HG02763 (cell line): ENCODE results near the gene NFKBIB.
"Not testable (repeated sequence)": the region's sequence is repeated elsewhere in the genome, so short reads cannot be mapped to it uniquely, and the experiment has no call there.

Experiments
- ATAC-seq: cut with Tn5 transposase; IDR thresholded peaks from one replicate; pipeline ENCODE4 v1.9.1; 2021; ENCODE audit warnings: mild to moderate bottlenecking, moderate library complexity; ENCODE audit not compliant: unreplicated experiment

The NFKBIB gene

GRCh38 chr19:38922482-38922881, 22.7 kb downstream of the NFKBIB start:
- no peak for ATAC-seq

DNA sequence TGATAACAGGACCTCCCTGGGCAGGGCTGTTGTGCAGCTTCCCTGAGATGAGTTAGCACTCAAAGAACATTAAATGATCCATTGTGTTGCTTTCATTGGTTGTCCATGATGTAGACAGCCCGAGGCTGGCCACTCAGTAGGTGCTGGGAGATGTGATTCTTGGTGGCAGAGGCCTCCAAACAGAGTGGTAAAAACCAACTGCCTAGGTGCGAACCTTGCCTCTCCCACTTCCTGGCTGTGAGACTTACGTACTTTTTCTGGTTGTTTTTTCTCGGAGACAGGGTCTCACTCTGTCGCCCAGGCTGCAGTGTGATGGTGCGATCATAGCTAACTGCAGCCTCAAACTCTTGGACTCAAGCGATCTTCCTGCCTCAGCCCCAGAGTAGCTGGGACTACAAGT, 24.6 kb downstream of the NFKBIB start:
- ATAC-seq = no peak

- ATAC-seq = no peak
Measured at GRCh38 chr19:38928391-38929001, 28.7 kb downstream of the NFKBIB start.

GRCh38 chr19:38929929-38930775, 30.4 kb downstream of the NFKBIB start, which contains the start of gene SARS2:
Gene SARS2 (minus strand): TSS chr19:38930763. CDS start chr19:38930736, 27 bp downstream.
- peak; percentile 74 for ATAC-seq

GRCh38 chr19:38930776-38931520, 31.2 kb downstream of the NFKBIB start, which contains the start of gene MRPS12:
Gene MRPS12 (plus strand): TSS chr19:38930944. CDS start chr19:38931295, 351 bp downstream.
- ATAC-seq = peak; percentile 93

- no peak for ATAC-seq
Measured at GRCh38 chr19:38931521-38931793, 31.7 kb downstream of the NFKBIB start.

DNA sequence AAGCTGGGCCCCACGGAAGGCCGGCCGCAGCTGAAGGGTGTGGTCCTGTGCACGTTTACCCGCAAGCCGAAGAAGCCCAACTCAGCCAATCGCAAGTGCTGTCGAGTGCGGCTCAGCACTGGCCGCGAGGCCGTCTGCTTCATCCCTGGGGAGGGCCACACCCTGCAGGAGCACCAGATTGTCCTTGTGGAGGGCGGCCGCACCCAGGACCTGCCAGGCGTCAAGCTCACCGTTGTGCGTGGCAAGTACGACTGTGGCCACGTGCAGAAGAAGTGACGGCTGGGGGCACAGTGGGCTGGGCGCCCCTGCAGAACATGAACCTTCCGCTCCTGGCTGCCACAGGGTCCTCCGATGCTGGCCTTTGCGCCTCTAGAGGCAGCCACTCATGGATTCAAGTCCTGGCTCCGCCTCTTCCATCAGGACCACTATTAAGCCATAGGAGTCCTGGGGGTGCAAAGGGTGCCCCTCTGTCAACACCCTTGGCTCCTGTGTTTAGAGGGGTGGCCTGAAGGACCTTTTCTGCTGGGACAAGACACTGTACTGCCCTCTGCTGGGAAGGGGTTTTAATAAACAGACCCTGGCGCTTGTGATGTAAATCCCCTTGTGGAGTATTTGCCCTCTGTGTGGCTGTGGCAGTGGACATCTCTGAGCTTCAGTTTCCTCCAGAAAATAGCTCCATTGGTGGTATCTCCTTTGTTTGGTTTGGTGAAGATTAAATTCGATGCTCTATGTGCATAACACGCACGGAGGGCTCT, 32.8 kb downstream of the NFKBIB start:
- no peak for ATAC-seq

DNA sequence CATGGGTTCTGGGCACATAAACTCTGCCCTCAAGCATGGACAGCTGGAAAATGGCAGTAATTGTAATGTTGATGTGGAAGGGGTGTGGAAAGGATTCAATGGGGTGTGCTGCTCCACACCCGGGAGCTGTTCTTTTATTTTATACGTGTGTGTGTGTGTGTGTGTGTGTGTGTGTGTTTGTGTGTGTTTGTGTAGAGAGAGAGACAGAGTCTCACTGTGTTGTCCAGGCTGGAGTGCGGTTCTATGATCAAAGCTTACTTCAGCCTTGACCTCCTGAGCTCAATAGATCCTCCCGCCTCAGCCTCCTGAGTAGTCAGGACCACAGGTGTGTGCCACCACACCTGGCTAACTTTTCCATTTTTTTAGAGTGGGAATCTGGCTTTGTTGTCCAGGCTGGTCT, 33.8 kb downstream of the NFKBIB start:
- no peak for ATAC-seq

- no peak for ATAC-seq
Measured at GRCh38 chr19:38939957-38940356, 40.2 kb downstream of the NFKBIB start.

- not testable (repeated sequence) for ATAC-seq
Measured at GRCh38 chr19:38941466-38941865, 41.7 kb downstream of the NFKBIB start.

DNA sequence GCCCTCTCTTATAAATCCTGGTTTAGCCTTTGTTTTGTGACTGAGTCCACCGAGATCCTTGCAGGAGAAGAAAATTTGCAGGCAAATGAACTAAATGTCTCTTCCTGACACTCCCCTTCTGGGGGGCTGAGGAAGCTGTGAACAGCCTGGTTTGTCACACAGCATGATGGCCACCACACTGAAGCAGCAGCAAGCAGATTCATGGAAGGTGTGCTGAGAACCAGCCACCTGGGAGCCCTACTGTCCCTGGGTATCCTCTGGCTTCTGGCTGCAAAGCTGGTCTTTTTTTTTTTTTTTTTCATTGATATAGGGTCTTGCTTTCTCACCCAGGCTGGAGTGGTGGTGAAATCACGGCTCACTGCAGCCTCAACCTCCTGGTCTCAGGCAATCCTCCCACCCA, 42.2 kb downstream of the NFKBIB start:
- no peak for ATAC-seq

- no peak for ATAC-seq
Measured at GRCh38 chr19:38942471-38943181, 42.9 kb downstream of the NFKBIB start.

- no peak for ATAC-seq
Measured at GRCh38 chr19:38944981-38945506, 45.3 kb downstream of the NFKBIB start.

GRCh38 chr19:38945562-38946228, 45.9 kb downstream of the NFKBIB start:
- ATAC-seq = no peak

DNA sequence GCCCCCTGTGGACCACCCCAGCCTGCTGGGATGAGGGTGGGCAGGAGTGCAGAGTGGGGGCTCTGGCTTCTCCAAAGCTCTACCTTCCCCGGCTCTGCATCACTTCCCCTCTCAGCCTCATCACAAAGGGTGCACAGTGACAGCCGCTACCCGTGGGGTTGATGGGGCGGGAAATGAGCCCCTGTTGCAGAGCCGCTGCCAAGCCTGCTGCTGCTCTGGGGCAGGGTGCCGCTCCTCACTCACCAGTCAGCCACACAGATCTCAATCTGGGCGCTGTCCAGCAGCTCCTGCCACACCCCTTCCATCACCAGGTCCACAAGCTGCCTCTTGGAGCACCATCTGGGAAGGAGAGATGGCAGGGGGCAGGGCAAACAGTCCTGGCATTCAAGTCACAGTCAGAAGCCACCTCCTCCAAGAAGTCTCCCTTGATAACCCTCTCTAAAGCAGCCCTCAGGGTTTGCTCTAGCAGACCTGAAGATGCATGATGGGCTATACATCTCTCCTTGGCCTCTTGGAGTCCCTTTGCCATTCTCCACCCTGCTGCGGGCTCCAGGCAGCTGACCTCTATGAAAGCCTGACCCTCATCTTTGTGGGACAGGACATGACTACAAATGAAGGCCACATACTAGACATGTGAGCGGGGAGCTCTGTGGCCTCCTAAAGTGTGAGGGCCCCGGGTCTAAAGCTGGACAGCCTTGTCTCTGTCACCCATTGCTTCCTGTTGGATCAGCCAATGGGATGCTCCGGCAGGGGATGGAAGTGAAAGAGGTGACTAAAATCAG, 46.7 kb downstream of the NFKBIB start:
- ATAC-seq = no peak

DNA sequence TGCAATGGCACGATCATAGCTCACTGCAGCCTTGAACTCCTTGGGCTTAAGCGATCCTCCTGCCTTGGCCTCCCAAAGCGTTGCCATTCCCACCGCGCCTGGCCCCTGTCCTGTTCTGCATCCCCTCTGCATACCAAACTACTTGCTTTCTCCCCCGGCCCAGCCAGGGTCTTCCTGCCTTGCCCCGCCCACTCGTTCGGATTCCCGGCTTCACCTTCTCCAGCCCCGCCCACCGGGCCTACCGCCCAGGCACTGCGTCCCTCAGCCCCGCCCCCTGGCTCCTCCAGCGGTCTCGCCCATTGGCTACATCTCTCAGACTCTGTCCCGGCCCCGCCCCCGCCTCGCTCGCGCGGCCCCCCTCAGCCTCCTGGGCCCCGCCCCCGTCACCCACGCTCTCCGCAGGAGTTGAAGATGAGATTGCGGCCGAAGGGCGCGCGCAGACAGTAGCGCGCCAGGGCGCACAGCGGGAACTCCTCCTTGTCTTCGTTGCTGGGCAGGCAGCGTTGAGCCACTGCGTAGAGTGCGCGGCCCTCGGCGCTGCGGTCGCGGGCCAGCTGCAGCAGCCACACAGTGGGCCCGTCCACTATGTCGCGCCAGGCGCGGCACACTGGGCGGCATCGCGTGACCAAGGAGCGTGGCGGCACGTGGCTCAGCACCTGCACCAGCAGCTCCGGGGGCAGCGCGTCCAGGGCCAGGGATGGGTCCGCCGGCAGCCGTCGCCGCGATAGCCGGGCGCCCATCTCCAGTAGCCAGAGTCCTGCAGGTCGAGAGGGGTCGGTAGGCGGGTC, 50.0 kb downstream of the NFKBIB start:
- no peak for ATAC-seq

- no peak for ATAC-seq
Measured at GRCh38 chr19:38951187-38951586, 51.4 kb downstream of the NFKBIB start.
